GM12892 (cell line): ENCODE measurements around the gene ZNF138.
"Not testable (repeated sequence)": the region's sequence is repeated elsewhere in the genome, so short reads cannot be mapped to it uniquely, and the experiment has no call there.

Experiments
- DNase-seq: peaks from one replicate; pipeline ENCODE4 v3.0.0; 2011; ENCODE audit not compliant: insufficient read length
- FAIRE-seq: peaks from 2 replicates; lab custom pipeline; 2011; peaks lifted over from hg19 to GRCh38; lab: Jason Lieb, UNC
- POLR2A ChIP-seq: IDR thresholded peaks from 2 replicates; pipeline ENCODE4 v1.6.1; 2011; ENCODE audit warnings: low read depth, low read length, control low read depth
- POLR2AphosphoS5 ChIP-seq: IDR thresholded peaks from 2 replicates; pipeline ENCODE4 v1.6.1; 2011; ENCODE audit warnings: low read depth, low read length, control low read depth
- TAF1 ChIP-seq: IDR thresholded peaks from 2 replicates; pipeline ENCODE4 v1.6.1; 2011; ENCODE audit warnings: low read depth, mild to moderate bottlenecking, control low read depth, low read length, borderline replicate concordance

The ZNF138 gene

GRCh38 chr7:64795176-64795575, 948 bp downstream of the ZNF138 start:
- TF ChIP-seq POLR2A (no peak), POLR2AphosphoS5 (no peak), TAF1 (no peak)
- no peak for DNase-seq
- no peak for FAIRE-seq

GRCh38 chr7:64799169-64799568, 4.9 kb downstream of the ZNF138 start:
- not testable (repeated sequence) for FAIRE-seq

GRCh38 chr7:64802699-64803098, 8.5 kb downstream of the ZNF138 start:
- TF ChIP-seq POLR2A, result no peak
- TF ChIP-seq POLR2AphosphoS5, result no peak
- TF ChIP-seq TAF1, result no peak
- DNase-seq (no peak), FAIRE-seq (no peak)

More at GRCh38 chr7:64799169-64799568, 4.9 kb downstream of the ZNF138 start:
- DNase-seq, result not testable (repeated sequence)

- FAIRE-seq (no peak), DNase-seq (no peak)
- TF ChIP-seq POLR2A (no peak), TAF1 (no peak), POLR2AphosphoS5 (no peak)
Observed at GRCh38 chr7:64807731-64808365, 13.6 kb downstream of the ZNF138 start.

GRCh38 chr7:64811767-64812166, 17.5 kb downstream of the ZNF138 start:
- no peak for DNase-seq
- no peak for TF ChIP-seq POLR2AphosphoS5
- no peak for FAIRE-seq

GRCh38 chr7:64830926-64831325, 36.7 kb downstream of the ZNF138 start:
- no peak for FAIRE-seq
- no peak for DNase-seq
- TF ChIP-seq POLR2AphosphoS5, result no peak
- TF ChIP-seq TAF1, result no peak
- no peak for TF ChIP-seq POLR2A

GRCh38 chr7:64832136-64832535, 37.9 kb downstream of the ZNF138 start:
- DNase-seq (no peak), FAIRE-seq (no peak)
- TF ChIP-seq POLR2A (no peak), POLR2AphosphoS5 (no peak), TAF1 (no peak)

GRCh38 chr7:64834989-64835388, 40.8 kb downstream of the ZNF138 start:
- DNase-seq, result no peak
- no peak for TF ChIP-seq POLR2AphosphoS5
- TF ChIP-seq POLR2A, result no peak
- TF ChIP-seq TAF1, result no peak
- FAIRE-seq, result no peak

- FAIRE-seq, DNase-seq: not testable (repeated sequence)
Observed at GRCh38 chr7:64835856-64836255, 41.6 kb downstream of the ZNF138 start.

- FAIRE-seq, DNase-seq: not testable (repeated sequence)
Observed at GRCh38 chr7:64838051-64838450, 43.8 kb downstream of the ZNF138 start.

- FAIRE-seq (no peak), DNase-seq (no peak)
- TF ChIP-seq TAF1 (no peak), POLR2A (no peak), POLR2AphosphoS5 (no peak)
Observed at GRCh38 chr7:64838691-64839090, 44.5 kb downstream of the ZNF138 start.

- TF ChIP-seq TAF1 (no peak), POLR2AphosphoS5 (no peak), POLR2A (no peak)
- FAIRE-seq (no peak), DNase-seq (no peak)
Observed at GRCh38 chr7:64839910-64840309, 45.7 kb downstream of the ZNF138 start.

- DNase-seq (no peak), FAIRE-seq (no peak)
- no peak for TF ChIP-seq POLR2AphosphoS5
- no peak for TF ChIP-seq POLR2A
- no peak for TF ChIP-seq TAF1
Observed at GRCh38 chr7:64849250-64849923, 55.2 kb downstream of the ZNF138 start.
